Suprapubic skin (tissue), 3 donors: Measurements from ENCODE around the gene INHBC.

Experiments used
- CTCF ChIP-seq, 2 donors: fragments of 200-600 bp in 1 of 2; fragments of 450-650 bp in 1 of 2; sonication (generic) in 1 of 2; IDR thresholded peaks; one replicate each; pipeline ENCODE4 v1.5.1; 2016 to 2019; ENCODE audit warnings: antibody characterized with exemption in 2 of 2, mild to moderate bottlenecking in 1 of 2, moderate library complexity in 1 of 2
- POLR2A ChIP-seq, 2 donors: fragments of 450-650 bp; IDR thresholded peaks; one replicate each; pipeline ENCODE4 v1.6.1; 2017; ENCODE audit warnings: antibody characterized with exemption in 2 of 2, mild to moderate bottlenecking in 2 of 2, moderate library complexity in 2 of 2

- TF ChIP-seq POLR2A (IDR thresholded peaks at IDR 0.05): no peak
- no peak for TF ChIP-seq CTCF (IDR thresholded peaks at IDR 0.05)
Observed at GRCh38 chr12:57456737-57457490, 22.3 kb downstream of the INHBC start.
